Measurements from ENCODE around the gene FCHSD2. TPM values are rescaled to one million over a fixed set of nuclear protein-coding genes. Genes with fewer than 3 reads are reported as not detected.
"Not testable (repeated sequence)": the region's sequence is repeated elsewhere in the genome, so short reads cannot be mapped to it uniquely, and the experiment has no call there.

Gene FCHSD2
- total RNA-seq, 4 donors from 2014 or later = 6.7 to 95.7 (median 10.2) TPM

DNA sequence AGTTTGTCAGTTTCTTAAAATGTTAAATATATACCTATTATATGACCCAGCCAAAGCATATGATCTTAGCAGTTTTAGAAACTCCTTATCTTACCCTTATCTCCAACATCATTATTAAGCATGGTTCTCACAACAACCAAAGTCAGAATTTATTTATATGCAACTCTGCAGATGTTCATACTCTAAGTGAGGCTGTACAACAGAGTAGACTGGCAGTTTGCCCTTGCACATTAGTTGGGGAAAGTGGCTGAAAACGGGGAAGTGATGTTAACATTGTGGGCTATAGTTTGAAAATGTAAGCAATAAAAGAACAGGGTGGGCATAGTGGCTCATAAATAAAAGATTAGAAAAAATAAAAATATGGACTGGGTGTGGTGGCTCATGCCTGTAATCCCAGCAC is 278.2 kb downstream of the FCHSD2 start:
- Histone ChIP-seq H3K27me3 (no peaks in the 10 kb centered on the region), H3K27ac (no peak overlapping the region), H3K9me3 (no peaks in the 10 kb centered on the region), H3K36me3 (no peaks in the 10 kb centered on the region), H3K4me3 (no peak overlapping the region), H3K4me1 (no peaks in the 10 kb centered on the region)
- DNase-seq = no peak
- no peak for TF ChIP-seq POLR2A (IDR thresholded peaks at IDR 0.05)
- TF ChIP-seq, protein P1, sequence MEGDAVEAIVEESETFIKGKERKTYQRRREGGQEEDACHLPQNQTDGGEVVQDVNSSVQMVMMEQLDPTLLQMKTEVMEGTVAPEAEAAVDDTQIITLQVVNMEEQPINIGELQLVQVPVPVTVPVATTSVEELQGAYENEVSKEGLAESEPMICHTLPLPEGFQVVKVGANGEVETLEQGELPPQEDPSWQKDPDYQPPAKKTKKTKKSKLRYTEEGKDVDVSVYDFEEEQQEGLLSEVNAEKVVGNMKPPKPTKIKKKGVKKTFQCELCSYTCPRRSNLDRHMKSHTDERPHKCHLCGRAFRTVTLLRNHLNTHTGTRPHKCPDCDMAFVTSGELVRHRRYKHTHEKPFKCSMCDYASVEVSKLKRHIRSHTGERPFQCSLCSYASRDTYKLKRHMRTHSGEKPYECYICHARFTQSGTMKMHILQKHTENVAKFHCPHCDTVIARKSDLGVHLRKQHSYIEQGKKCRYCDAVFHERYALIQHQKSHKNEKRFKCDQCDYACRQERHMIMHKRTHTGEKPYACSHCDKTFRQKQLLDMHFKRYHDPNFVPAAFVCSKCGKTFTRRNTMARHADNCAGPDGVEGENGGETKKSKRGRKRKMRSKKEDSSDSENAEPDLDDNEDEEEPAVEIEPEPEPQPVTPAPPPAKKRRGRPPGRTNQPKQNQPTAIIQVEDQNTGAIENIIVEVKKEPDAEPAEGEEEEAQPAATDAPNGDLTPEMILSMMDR (IDR thresholded peaks at IDR 0.05) = no peak

DNA sequence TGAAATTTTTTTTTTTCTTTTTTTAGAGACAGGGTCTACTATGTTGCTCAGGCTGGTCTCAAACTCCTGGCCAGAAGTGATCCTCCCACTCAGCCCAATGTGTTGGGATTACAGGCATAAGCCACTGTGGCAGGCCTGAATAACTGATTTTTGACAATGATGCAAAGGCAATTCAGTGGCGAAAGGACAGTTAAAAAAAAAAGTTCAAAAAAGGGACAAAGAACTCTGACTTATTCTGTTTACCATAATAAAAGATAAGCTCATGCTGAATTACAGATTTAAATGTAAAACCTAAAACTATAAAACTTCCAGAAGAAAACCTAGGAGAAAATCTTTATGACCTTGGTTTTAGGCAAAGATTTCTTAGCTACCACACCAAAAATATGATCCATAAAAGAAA is 279.0 kb downstream of the FCHSD2 start:
- DNase-seq = no peak
- H3K27me3 ChIP-seq = no peaks in the 10 kb centered on the region
- H3K36me3 ChIP-seq = no peaks in the 10 kb centered on the region
- H3K4me3 ChIP-seq = no peak overlapping the region
- H3K27ac ChIP-seq = no peak overlapping the region
- no peaks in the 10 kb centered on the region for H3K9me3 ChIP-seq
- H3K4me1 ChIP-seq = no peaks in the 10 kb centered on the region
- TF ChIP-seq, protein P1 (IDR thresholded peaks at IDR 0.05) = no peak
- no peak for TF ChIP-seq POLR2A (IDR thresholded peaks at IDR 0.05)

DNA sequence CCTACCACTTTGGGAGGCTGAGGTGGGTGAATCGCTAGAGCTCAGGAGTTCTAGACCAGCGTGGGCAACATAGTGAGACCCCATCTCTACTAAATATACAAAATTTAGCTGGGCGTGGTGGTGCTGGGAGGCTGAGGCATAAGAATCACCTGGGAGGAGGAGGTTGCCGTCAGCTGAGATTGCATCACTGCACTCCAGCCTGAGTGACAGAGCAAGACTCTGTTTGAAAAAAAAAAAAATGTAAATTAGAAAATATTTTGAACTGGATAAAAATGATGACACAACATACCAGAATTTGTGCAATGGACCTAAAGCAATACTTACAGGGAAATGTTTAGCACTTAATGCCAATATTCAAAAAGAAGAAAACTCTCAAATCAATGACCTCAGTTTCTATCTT is 281.5 kb downstream of the FCHSD2 start:
- no peak overlapping the region for H3K4me3 ChIP-seq
- no peak for DNase-seq
- TF ChIP-seq, protein P1 (IDR thresholded peaks at IDR 0.05) = no peak
- TF ChIP-seq POLR2A (IDR thresholded peaks at IDR 0.05) = no peak
- H3K27me3 ChIP-seq = no peaks in the 10 kb centered on the region
- no peak overlapping the region for H3K27ac ChIP-seq
- H3K36me3 ChIP-seq = no peaks in the 10 kb centered on the region
- no peaks in the 10 kb centered on the region for H3K9me3 ChIP-seq
- peaks cover 0 to 7% (median 0%) of the 10 kb centered on the region in 4 donors for H3K4me1 ChIP-seq

DNA sequence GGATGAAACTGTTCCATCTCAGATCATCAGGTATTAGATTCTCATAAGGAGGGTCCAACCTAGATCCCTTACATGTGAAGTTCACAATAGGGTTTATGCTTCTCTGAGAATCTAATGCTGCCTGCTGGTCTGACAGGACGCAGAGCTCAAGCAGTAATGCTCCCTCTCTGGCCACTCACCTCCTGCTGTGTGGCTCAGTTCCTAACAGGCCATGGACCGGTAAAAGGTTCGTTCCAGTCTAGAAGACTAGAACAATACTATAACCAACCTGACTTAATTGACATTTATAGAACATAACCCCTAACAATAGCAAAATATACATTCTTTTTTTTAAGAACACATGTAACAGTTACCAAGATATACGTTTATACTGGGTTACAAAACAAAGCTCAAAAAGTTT is 282.1 kb downstream of the FCHSD2 start:
- Histone ChIP-seq H3K27ac (no peak overlapping the region), H3K27me3 (no peaks in the 10 kb centered on the region), H3K9me3 (no peaks in the 10 kb centered on the region), H3K4me3 (no peak overlapping the region), H3K4me1 (peaks cover 0 to 7% (median 0%) of the 10 kb centered on the region in 4 donors), H3K36me3 (no peaks in the 10 kb centered on the region)
- DNase-seq = no peak
- TF ChIP-seq, protein P1 (IDR thresholded peaks at IDR 0.05) = no peak
- no peak for TF ChIP-seq POLR2A (IDR thresholded peaks at IDR 0.05)

DNA sequence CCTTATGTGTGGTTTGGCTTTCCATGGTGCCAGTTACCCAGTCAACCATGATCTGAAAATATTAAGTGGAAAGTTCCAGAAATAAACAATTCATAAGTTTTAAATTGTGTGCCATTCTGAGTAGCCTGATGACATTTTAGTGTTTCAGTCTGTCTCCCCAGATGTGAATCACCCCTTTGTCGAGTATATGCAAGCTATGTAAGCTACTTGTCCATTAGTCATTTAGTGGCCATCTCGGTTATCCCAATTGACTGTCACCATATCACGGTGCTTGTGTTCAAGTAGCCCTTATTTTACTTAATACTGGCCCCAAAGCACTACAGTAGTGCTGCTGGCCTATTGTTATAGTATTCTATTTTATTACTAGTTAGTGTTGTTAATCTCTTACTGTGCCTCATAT is 283.0 kb downstream of the FCHSD2 start:
- no peaks in the 10 kb centered on the region for H3K27me3 ChIP-seq
- no peak overlapping the region for H3K27ac ChIP-seq
- TF ChIP-seq POLR2A (IDR thresholded peaks at IDR 0.05) = no peak
- TF ChIP-seq, protein P1 (IDR thresholded peaks at IDR 0.05) = no peak

DNA sequence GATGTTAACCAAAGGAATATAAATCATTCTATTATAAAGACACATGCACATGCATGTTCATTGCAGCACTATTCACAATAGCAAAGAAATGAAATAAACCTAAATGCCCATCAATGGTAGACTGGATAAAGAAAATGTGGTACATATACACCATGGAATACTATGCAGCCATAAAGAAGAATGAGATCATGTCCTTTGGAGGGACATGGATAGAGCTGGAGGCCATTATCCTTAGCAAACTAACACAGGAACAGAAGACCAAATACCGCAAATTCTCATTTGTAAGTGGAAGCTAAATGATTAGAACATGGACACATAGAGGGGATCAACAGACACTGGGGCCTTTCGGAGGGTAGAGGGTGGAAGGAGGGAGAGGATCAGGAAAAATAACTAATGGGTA is 283.9 kb downstream of the FCHSD2 start:
- not testable (repeated sequence) for H3K9me3 ChIP-seq, H3K27ac ChIP-seq, H3K4me1 ChIP-seq, H3K27me3 ChIP-seq, H3K36me3 ChIP-seq, H3K4me3 ChIP-seq, DNase-seq

More for the DNA sequence above, 283.0 kb downstream of the FCHSD2 start:
- Histone ChIP-seq H3K4me3 (no peak overlapping the region), H3K36me3 (no peaks in the 10 kb centered on the region), H3K9me3 (no peaks in the 10 kb centered on the region), H3K4me1 (peaks cover 0 to 7% (median 0%) of the 10 kb centered on the region in 4 donors)
- no peak for DNase-seq
